Measurements from ENCODE around the gene SYCN. TPM values are rescaled to one million over a fixed set of nuclear protein-coding genes. Genes with fewer than 3 reads are reported as not detected.

Gene SYCN
- total RNA-seq, 4 donors from 2014 or later, result not detected

- no peak for DNase-seq (ENCODE audit: low spot score in 2 of 2)
- H3K27ac ChIP-seq, result no peak overlapping the region
- H3K4me1 ChIP-seq, result no peaks in the 10 kb centered on the region
- H3K27me3 ChIP-seq, result peaks cover 19% of the 10 kb centered on the region
- 75% methylated on average over 7 of the region's 7 CpGs for WGBS
- no peaks in the 10 kb centered on the region for H3K9me3 ChIP-seq
- H3K4me3 ChIP-seq, result no peak overlapping the region
- H3K36me3 ChIP-seq, result no peaks in the 10 kb centered on the region
- no peak for TF ChIP-seq CTCF (IDR thresholded peaks at IDR 0.05)
- TF ChIP-seq POLR2A (IDR thresholded peaks at IDR 0.05), result no peak
- TF ChIP-seq EP300 (IDR thresholded peaks at IDR 0.05), result no peak
- TF ChIP-seq POLR2AphosphoS5 (IDR thresholded peaks at IDR 0.05), result no peak
These were observed 5.1 kb upstream of the SYCN start for GRCh38 chr19:39209196-39209595.

DNA sequence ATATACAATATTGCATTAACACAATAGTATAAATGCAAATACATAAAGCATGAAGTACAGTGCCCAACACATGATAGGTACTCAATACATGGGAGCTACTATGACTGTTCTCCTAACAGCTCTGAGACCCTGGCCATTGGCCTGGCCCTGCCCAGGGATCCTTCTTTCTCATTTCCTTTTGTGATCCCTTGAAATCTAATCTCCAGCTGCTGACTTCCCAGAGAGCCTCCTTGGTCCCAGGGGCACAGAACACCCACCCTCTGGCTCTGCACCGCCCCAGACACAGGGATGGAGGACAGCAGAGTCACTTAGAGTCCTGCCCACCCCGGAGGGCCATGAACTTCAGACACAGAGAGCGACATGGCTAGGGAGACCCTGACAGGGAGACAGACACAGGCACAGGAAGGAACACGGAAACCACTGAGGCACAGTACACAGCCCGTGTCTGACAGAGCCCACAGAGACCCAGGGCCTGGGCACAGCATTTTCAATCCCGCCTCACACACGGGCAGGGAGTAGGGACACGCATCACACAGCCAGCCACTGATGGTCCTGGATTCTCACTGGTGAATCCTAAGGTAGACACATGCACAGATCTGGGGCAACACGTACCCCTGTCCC, 4.2 kb upstream of the SYCN start:
- H3K4me1 ChIP-seq, result no peaks in the 10 kb centered on the region
- H3K4me3 ChIP-seq, result no peak overlapping the region
- 81% methylated on average over 6 of the region's 9 CpGs for WGBS
- no peaks in the 10 kb centered on the region for H3K9me3 ChIP-seq
- peaks cover 28% of the 10 kb centered on the region for H3K27me3 ChIP-seq
- H3K27ac ChIP-seq, result no peak overlapping the region
- TF ChIP-seq EP300 (IDR thresholded peaks at IDR 0.05) (no peak), POLR2A (IDR thresholded peaks at IDR 0.05) (no peak), POLR2AphosphoS5 (IDR thresholded peaks at IDR 0.05) (no peak)
- no peaks in the 10 kb centered on the region for H3K36me3 ChIP-seq
- DNase-seq (ENCODE audit: low spot score in 2 of 2), result no peak

DNA sequence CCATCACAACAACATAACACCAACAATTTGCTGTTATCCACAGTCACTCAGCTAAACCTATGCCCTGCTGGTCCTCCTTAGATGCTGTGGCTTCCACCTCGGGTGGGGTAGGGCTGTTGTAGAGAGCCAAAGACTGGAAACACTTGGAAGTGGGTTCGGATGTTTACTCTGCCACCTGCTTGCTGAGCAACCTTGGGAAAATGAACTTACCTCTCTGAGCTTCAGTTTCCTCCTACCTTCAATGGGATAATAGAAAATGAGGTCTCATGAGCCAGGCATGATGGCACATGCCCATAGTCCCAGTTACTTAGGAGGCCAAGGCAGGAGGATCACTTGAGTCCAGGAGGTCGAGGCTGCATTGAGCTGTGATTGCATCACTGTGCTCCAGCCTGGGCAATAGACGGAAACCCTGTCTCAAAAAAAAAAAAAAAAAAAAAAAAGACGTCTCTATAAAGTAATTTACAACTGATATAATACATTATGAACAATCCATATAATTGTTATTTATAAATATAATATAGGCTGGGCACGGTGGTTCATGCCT, 3.3 kb upstream of the SYCN start:
- no peak for DNase-seq (ENCODE audit: low spot score in 2 of 2)
- no peak overlapping the region for H3K4me3 ChIP-seq
- H3K27me3 ChIP-seq, result peaks cover 37% of the 10 kb centered on the region
- no peaks in the 10 kb centered on the region for H3K9me3 ChIP-seq
- no peak overlapping the region for H3K27ac ChIP-seq
- WGBS, result 77% methylated on average over 6 of the region's 6 CpGs
- no peaks in the 10 kb centered on the region for H3K4me1 ChIP-seq
- H3K36me3 ChIP-seq, result no peaks in the 10 kb centered on the region
- TF ChIP-seq POLR2A (IDR thresholded peaks at IDR 0.05) (no peak), POLR2AphosphoS5 (IDR thresholded peaks at IDR 0.05) (no peak), EP300 (IDR thresholded peaks at IDR 0.05) (no peak), CTCF (IDR thresholded peaks at IDR 0.05) (no peak)

DNA sequence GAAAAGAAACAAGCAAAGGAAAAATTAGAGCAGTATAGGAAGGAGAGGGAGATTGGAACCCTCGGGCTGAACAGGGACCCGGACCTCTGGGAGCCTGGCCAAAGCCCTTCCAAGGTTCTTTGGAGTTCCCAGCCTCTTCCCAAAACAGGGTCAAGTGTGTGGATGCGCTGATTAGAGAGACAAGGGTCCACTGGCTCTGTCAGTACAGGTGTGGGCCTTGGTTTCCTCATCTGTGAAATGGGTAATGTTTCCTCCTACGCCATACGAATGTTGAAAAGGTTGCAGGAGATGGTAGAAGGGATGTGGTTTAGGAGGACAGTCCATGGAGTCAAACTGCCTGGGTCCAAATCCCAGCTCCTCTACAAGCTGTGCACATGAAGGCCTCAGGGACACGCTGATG, 2.1 kb upstream of the SYCN start:
- Histone ChIP-seq H3K27me3 (peaks cover 49% of the 10 kb centered on the region), H3K36me3 (no peaks in the 10 kb centered on the region)

GRCh38 chr19:39205449-39205764, 1.3 kb upstream of the SYCN start:
- TF ChIP-seq EP300 (IDR thresholded peaks at IDR 0.05) (no peak), CTCF (IDR thresholded peaks at IDR 0.05) (no peak), POLR2A (IDR thresholded peaks at IDR 0.05) (no peak), POLR2AphosphoS5 (IDR thresholded peaks at IDR 0.05) (no peak)
- Histone ChIP-seq H3K9me3 (no peaks in the 10 kb centered on the region), H3K4me3 (no peak overlapping the region), H3K27ac (no peak overlapping the region), H3K36me3 (no peaks in the 10 kb centered on the region), H3K27me3 (peaks cover 56% of the 10 kb centered on the region), H3K4me1 (no peaks in the 10 kb centered on the region)
- DNase-seq (ENCODE audit: low spot score in 2 of 2), result no peak
- WGBS, result 82% methylated on average over 3 of the region's 3 CpGs

More for the DNA sequence above, 2.1 kb upstream of the SYCN start:
- Histone ChIP-seq H3K4me1 (no peaks in the 10 kb centered on the region), H3K27ac (no peak overlapping the region), H3K9me3 (no peaks in the 10 kb centered on the region), H3K4me3 (no peak overlapping the region)
- TF ChIP-seq CTCF (IDR thresholded peaks at IDR 0.05), result no peak
- no peak for TF ChIP-seq EP300 (IDR thresholded peaks at IDR 0.05)
- no peak for TF ChIP-seq POLR2AphosphoS5 (IDR thresholded peaks at IDR 0.05)
- TF ChIP-seq POLR2A (IDR thresholded peaks at IDR 0.05), result no peak
- no peak for DNase-seq (ENCODE audit: low spot score in 2 of 2)
- WGBS, result 83% methylated on average over 6 of the region's 6 CpGs

GRCh38 chr19:39202998-39203355, 1.1 kb downstream of the SYCN start:
- no peak for DNase-seq (ENCODE audit: low spot score in 2 of 2)
- WGBS, result 100% methylated on average over 1 of the region's 1 CpG
- no peaks in the 10 kb centered on the region for H3K4me1 ChIP-seq
- no peak overlapping the region for H3K27ac ChIP-seq
- no peaks in the 10 kb centered on the region for H3K36me3 ChIP-seq
- TF ChIP-seq CTCF (IDR thresholded peaks at IDR 0.05) (no peak), POLR2AphosphoS5 (IDR thresholded peaks at IDR 0.05) (no peak), POLR2A (IDR thresholded peaks at IDR 0.05) (no peak), EP300 (IDR thresholded peaks at IDR 0.05) (no peak)
- peaks cover 73% of the 10 kb centered on the region for H3K27me3 ChIP-seq
- no peaks in the 10 kb centered on the region for H3K9me3 ChIP-seq
- no peak overlapping the region for H3K4me3 ChIP-seq

All from suprapubic skin (tissue), 4 donors.